LNCaP clone FGC (cell line): ENCODE results near the gene WFIKKN2.

Source experiments
- DNase-seq: peaks from one replicate; pipeline ENCODE4 v3.0.0-alpha.2; 2011; ENCODE audit warnings: low read depth
- H3K4me3 ChIP-seq: 2 replicates; pipeline ENCODE4 v1.5.1; 2011; ENCODE audit warnings: mild to moderate bottlenecking, low read depth, low read length, control low read depth
- TF ChIP-seq, protein P1 (sequence below): IDR thresholded peaks from 2 replicates; pipeline ENCODE4 v1.5.1; 2012; ENCODE audit warnings: mild to moderate bottlenecking; ENCODE audit not compliant: control insufficient read depth, insufficient read depth; ENCODE audit errors: extremely low read depth

Gene WFIKKN2

GRCh38 chr17:50843150-50843905, 7.9 kb downstream of the WFIKKN2 start:
- DNase-seq: no peak
- TF ChIP-seq, protein P1, sequence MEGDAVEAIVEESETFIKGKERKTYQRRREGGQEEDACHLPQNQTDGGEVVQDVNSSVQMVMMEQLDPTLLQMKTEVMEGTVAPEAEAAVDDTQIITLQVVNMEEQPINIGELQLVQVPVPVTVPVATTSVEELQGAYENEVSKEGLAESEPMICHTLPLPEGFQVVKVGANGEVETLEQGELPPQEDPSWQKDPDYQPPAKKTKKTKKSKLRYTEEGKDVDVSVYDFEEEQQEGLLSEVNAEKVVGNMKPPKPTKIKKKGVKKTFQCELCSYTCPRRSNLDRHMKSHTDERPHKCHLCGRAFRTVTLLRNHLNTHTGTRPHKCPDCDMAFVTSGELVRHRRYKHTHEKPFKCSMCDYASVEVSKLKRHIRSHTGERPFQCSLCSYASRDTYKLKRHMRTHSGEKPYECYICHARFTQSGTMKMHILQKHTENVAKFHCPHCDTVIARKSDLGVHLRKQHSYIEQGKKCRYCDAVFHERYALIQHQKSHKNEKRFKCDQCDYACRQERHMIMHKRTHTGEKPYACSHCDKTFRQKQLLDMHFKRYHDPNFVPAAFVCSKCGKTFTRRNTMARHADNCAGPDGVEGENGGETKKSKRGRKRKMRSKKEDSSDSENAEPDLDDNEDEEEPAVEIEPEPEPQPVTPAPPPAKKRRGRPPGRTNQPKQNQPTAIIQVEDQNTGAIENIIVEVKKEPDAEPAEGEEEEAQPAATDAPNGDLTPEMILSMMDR: no peak
- H3K4me3 ChIP-seq: no peak overlapping the region

GRCh38 chr17:50844117-50844700, 8.8 kb downstream of the WFIKKN2 start:
- TF ChIP-seq, protein P1: no peak
- DNase-seq: no peak
- no peak overlapping the region for H3K4me3 ChIP-seq

GRCh38 chr17:50845240-50846147, 10.1 kb downstream of the WFIKKN2 start:
- TF ChIP-seq, protein P1: no peak
- no peak for DNase-seq
- no peak overlapping the region for H3K4me3 ChIP-seq

GRCh38 chr17:50847566-50847965, 12.2 kb downstream of the WFIKKN2 start:
- TF ChIP-seq, protein P1: no peak
- DNase-seq: no peak
- H3K4me3 ChIP-seq: no peak overlapping the region

GRCh38 chr17:50848039-50848438, 12.7 kb downstream of the WFIKKN2 start:
- TF ChIP-seq, protein P1: no peak
- no peak overlapping the region for H3K4me3 ChIP-seq
- DNase-seq: no peak

DNA sequence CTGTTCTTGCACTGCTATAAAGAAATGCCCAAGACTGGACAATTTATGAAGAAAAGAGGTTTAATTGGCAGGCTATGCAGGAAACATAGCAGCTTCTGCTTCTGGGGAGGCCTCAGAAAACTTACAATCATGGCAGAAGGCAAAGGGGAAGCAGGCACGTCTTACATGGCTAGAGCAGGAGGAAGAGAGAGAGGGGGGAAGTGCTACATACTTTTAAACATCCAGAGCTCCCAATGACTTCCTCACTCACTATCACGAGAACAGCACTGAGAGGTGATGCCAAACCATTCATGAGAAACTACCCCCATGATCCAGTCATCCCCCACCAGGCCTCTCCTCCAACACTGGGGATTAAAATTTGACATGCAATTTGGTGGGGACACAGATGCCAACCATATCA, 13.3 kb downstream of the WFIKKN2 start:
- no peak for DNase-seq
- H3K4me3 ChIP-seq: no peak overlapping the region
- TF ChIP-seq, protein P1: no peak
